HG03565 (cell line): ENCODE data around the gene RMDN3.
A peak's percentile ranks its signal among the peaks of the same experiment; 100 is the strongest.

Experiments
- ATAC-seq: cut with Tn5 transposase; IDR thresholded peaks from one replicate; pipeline ENCODE4 v1.9.1; 2021; ENCODE audit warnings: mild to moderate bottlenecking, moderate library complexity; ENCODE audit not compliant: unreplicated experiment

The RMDN3 gene

DNA sequence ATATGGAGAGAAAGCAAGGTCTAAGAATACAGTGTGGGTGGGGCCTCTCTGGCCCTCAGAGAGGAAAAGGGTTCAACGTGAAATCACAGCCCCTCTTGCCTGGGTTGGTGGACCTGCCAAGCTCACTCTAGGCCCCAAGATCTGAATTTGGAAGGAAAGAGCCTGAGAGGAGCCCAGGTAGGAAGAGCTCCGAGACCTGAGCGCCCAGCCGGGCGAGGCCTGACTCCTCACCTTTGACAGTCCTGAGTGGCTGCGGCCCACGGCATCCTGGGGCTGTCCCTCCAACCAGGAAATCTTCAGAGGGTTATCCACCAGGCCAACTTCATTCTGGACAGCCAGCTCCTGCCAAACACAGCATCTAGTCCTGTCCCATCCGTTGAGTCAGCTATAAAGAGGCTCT, 18.4 kb upstream of the RMDN3 start:
- ATAC-seq: no peak

DNA sequence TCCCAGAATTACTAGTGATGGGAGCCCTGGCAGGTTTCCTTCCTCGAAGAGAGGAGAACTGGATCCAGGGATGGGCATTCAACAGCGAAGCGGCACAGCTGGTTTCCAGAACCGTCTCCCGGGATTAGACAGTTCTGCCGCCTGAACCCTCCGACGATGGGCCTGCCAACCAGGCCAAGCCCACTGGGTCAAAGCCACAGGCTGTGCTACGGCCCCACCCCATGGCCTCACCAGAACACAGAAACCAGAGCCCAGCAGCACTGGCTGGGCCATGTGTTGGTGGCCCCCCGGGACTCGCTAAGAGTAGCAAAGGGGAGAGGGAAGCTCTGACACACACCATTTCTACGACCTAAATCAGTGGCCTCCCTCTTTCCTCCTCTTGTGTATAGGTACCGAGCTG, 17.0 kb upstream of the RMDN3 start:
- ATAC-seq: no peak

DNA sequence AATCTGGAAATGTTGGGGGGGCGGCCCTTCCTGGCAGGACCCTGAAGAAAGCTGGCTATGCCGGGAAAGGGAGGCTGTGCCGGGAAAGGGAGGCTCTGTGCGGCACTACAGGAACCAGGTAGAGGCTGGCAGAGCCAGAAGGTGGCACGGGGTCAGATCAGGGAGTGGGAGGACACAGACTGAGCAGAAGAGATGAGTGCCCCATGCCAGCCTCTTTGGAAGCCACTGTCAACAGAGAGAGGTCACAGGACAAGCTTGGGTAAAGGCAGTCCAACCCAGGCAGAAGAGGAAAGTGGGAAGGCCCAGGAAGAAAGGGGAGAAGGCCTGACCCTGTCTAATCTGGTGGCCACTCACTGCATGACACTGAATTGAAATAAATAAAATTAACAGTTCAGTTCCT, 16.2 kb upstream of the RMDN3 start:
- no peak for ATAC-seq

DNA sequence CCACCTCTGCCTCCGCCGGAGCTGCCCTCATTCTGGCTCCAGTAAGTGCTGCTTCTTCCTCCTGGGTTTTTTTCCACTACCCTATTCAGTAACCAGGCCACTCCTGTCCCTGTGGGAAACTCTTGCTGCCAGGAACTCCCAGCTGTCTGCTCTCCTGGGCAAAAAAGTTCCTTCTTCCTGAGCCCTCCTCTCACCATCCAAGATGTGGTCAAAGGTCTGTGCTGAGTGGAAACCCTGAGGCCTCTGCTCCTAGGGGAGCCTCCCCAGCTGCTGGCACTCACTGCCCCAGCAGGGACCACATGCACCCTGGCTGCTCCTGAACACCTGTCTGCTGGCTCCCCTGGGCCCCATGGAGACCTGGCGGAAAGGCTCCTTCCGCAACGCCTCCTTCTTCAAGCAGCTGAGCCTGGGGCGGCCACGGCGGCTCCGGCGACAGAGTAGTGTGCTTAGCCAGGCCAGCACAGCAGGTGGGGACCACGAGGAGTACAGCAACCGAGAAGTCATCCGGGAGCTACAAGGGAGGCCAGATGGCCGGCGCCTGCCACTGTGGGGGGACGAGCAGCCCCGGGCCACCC, 15.2 kb upstream of the RMDN3 start:
- no peak for ATAC-seq

DNA sequence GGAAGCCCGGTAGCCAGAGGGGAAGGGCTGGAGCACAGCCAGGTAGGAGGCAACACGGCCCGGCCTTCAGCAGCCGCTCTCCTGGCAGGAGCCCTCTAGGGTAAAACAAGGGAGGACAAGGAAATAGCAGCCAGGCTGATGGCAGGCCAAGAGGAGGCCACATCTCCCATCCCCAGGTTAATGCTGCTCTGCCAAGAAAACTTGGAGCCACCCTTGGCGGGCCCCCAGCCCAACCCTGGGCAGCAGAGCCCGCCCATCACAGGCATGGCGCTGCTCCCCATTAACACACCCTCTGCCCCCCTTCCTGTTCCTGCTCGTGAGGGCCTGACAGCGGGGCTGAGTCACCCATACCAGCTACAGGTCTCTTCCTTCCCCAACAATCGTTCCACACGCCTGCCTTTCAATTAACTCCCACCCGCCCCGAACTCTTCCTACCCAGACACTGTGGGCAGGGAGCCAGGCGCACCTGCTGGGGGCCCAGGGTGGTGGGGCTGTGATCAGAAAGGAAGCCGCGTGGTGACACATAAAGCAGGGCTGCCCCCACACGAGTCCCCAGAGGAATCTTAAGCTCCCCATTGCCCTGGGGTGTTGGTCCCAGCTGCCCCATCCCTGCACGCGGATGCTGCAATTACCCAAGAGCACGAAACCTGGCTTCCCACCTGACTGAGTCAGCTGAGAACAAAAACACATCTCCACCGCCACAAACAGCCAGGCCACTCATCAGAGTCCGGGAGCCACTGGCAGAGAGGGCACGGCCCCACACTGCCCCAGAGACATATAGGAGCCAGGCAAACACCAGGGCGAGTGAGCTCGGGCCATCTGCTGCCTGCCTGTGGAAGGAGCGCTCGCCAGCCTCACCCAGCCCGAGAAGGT, 14.5 kb upstream of the RMDN3 start, which contains the start of gene C15orf62:
Gene C15orf62 (plus strand): TSS at position 707 of the 873 bp plus-strand sequence. CDS start 516 bp downstream, outside the sequence.
- ATAC-seq: no peak

DNA sequence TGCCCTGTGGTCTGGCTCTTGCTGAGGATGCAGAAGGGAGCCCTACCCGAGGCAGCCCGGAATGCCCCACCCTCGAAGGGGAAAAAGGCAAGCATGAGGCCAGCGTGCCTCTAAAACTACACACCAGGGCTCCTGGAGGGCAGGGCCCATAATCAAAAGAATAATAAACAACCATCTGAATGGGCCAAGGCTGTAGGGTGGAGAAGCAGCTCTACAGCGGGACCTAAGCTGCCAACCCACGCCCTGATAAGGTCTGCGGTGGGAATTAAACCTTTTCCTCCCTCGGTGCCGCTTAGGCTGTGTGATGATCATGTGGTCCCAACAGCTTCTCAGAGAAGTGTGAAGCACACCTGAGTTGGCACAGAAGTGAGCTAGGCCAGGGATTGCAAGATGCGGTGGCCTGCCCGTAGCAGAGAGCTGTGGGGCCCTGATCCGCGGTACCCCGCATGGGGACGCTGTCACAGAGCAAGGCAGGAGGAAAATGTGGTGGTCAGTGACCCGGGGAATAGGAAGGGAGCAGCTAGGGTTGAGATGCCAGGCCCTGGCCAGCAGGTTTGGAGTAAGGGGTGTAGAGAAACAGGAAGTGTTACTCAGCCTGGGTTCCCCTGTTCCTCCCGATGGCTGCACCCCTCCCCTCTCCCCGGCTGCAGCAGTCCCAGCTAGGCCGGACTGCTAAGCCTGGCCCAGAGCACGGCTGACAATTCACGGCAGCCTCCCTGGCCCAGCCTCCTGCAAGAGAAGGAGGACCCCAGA, 13.6 kb upstream of the RMDN3 start:
- ATAC-seq: no peak

DNA sequence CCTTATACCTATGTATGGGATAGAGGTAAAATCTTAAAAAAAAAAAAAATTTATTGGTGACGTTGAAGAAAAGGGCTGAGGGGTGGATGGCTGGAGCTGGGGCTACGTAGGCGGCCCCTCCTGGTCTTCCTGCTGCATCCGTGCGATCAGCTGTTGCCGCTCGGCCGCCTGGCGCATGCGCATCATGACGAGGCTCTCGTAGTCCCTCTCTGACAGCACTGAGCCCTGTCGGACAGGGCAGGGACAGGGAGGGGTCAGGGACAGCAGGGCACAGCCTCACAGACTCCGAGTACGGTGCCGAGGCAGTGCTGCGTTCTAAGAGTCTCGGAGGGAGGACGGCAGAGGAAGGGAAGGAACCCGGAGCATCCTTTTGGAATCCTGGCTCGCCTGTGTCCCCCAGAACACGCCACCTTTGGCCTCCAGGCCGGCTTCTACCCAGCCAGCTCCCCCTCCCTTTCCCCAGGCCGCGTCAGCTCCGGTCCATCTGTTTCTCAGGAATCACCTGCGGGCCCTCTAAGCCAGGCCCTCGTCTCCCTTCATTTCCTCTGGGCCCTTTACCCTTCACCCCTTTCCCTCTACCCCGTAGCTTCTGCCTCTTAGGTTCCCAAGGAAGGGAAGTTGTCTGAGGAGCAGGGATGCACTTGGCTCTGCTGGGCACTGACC, 12.9 kb upstream of the RMDN3 start:
- ATAC-seq: no peak

DNA sequence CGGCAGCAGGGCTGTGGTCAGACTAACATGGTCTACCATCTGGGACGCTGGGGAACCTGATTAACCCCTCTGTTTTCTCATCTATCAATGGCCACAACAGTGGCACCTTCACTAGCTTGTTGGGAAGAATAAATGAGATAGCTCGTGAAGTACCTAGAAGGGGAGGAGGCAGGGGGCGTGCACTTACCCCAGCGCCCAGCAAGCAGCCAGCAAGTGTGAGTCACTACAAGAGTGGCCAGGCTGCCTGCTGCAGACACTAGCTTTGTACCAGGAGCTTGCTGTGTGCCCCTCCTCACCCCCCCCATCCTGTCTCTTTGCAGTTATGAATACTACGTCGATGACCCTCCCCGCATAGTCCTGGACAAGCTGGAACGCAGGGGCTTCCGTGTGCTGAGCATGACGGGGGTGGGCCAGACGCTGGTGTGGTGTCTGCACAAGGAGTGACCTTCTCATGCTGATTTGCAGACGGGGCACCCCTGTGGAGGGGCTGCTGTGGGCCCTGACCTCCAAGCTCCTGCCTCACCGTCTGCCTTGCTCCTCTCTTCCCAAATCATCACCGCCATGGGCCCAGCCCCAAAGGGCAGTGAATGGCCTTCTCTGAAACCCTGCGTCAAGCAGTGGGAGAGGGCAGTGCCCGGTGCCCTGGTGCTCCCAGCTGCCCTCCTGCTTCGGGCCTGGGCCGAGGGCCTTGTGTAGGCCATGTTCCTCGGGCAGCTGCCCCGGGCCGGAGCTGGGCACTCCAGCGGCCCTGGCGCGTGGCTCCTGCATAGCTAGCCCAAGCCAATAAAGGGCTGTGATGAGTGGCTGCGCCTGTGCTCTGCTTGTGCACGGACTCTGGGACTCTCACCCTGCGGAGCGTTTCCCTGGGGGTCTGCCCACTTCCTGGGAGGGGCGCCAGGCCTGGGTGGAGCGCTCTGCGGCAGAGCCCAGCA, 12.1 kb upstream of the RMDN3 start:
- no peak for ATAC-seq

DNA sequence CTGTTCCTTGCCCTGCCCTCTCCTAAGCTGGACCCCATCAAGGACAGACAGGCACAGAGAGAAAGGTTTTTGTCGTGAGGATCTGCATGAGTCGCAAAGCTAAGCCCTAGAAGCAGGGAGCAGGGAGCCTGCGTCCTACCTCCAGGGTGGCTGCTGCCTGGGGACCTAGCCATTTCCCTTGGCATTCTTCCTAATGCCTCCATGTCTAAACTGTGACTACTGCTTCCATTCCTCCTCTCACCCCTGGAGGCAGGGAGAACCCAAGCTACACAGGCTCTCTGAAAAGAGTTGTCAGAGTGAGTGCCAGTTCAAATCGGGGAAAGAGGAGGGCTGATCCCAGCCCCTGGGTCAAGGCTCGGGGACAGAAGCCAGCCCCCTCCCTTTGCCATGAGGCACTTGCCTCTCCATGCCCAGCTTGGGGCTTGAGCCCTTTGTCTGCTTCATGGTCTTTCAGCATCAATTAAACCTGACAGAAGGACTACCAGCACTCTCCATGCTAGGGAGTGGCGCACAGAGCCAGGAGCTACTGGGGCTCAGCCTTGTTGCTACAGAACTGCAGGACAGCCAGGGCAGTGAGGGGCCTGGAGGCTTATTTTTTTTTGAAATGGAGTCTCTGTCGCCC, 11.3 kb upstream of the RMDN3 start:
- ATAC-seq: no peak

DNA sequence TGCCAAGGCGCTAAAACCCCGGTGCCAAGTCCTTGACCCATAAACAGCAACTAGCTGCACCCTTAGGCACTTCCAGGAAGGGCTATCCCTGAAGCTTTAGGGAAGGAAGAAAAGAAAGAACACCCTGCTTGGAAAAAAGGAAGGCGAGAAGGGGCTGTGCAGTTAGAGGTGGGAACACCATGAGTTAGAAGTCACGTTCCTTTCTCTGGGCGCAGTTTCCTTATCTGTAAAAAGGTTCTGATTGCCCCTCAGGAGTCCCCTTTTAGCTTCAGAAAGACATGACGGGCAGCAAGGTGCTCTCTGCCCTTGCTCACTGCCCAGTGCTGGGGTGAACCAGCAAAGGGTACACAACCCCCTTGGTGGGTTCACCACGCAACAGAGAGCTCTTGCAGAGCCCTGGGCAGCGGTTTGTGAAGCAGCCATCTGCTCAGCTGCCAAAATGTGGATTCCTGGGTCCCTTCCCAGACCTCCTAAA, 9.6 kb upstream of the RMDN3 start:
- no peak for ATAC-seq

DNA sequence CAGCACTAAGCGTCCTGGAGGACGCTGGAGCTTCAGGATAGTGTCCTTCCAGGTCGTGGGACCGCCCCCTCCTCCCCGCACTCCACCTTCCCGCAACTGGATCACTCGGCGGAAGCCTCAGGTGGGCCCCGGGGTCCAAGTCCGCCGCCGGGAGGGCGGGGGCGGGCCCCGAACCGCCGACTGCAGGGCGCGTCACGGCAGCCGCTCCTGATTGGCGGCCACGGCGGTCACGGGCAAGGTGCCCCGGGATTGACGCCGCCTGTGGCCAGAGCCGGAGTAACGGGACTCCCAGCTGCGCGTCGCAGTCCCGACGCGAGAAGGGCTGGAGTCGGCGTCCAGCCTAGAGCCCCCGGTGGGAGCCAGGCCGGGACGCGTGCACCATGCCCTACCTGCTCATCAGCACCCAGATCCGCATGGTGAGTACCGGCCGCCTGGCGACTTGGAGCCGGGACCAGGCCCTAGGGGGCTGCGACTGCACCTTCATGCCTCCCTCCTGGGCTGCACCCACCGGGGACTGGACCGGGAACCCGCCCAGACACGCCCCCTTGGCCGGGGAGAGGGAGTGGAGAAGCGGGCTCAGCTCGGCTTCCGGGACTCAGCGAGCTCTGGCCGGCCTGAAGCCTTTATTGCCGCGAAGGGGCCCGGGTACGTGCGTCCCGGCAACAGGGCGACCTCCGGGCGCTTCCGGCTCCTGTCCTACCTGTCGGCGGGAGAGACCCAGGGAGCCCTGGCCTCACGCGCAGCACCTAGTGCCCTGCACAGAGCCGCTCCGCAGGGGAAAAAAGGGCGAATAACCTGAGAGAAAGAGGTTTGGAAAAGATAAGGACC, 9.0 kb upstream of the RMDN3 start, which contains the start of gene GCHFR:
Gene GCHFR (plus strand): TSS at position 268 of the 828 bp plus-strand sequence. CDS start 113 bp downstream, at position 381.
- ATAC-seq: peak; percentile 56

DNA sequence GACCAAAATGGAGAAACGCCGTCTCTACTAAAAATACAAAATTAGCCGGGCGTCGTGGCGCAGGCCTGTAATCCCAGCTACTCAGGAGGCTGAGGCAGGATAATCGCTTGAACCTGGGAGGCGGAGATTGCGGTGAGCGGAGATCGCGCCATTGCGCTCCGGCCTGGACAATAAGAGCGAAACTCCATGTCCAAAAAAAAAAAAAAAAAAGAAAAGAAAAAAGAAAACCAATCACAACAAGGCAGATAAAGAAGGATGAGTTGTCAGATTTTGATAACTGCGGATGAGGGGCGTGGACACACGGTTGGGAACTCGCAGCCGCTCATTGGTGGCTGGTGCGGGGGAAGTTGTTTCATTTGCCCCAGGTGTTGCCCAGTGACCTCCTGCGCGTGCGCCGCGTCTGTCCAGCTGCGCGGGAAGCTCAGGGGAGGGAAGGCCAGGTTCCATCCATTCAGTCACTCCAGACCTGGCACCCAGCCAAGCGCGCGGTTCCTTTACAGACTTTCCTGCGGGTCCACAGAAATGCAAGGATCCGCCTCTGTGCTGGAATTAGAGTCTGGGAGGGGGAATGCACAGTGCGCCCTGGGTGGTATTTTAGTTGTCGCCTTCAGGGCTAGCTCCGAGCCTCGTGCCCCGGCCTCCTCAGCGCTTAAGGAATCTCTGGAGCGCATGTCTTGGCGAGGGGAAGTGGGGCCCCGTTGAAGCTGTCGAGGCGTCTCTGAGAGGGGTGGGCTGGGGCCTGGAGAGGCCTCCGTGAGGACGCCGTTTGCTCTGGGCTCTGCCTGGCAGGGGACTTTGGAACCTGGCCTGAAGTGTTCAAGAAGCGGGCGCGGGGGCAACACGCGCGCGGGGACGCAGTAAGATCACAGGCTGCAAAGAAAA, 8.1 kb upstream of the RMDN3 start:
- no peak for ATAC-seq

DNA sequence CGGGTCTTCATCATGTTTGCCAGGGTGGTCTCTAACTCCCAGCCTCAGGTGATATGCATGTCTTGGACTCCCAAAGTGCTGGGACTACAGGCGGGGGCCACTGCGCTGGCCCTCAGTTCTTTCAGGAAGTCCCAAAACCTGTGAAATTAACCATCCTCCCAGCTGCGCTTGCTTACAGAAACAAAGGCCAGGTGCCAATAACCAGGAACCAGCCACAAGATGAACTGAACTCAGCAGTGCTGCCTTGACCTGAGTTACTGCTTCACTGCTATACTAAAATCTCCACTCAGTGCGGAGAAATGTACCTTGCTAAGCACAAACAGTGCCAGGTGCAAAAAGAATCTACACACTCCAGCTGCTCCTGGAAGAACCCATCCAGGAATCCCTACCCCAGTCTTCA, 4.9 kb upstream of the RMDN3 start:
- ATAC-seq: no peak

DNA sequence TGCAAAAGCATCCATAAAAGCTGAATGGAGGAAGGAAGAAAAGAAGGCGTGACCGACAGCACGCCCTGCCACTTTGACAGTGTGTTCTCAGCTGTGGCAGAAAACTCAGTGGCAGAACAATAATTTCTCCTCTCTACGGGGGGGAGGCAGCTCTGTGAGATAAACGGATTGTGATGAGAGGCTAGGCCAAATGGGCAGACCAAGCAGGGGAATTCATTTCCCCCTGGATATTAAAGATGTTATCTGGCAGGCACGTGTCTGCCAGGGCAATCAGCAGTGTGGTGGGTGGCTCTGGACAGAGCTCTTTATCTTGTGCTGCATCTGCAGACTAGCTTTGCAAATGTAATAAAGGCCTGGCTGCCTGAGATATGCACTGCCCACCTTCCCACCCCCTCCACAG, 1.9 kb upstream of the RMDN3 start:
- ATAC-seq: no peak

DNA sequence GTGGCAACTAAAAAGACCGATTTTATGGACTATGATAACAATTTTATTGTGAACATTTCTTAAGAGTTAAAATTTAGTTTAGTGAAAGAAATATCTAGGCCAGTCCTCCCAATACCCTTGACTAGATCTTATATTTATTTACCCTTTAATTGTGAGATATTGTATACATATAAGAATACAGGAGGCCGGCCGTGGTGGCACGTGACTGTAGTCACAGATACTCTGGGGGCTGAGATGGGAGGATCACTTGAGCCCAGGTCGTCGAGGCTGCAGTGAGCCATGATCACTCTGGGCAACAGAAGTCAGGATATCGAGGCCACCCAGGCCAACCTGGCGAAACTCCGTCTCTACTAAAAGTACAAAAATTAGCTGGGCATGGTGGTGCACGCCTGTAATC, 756 bp upstream of the RMDN3 start:
- ATAC-seq: no peak

DNA sequence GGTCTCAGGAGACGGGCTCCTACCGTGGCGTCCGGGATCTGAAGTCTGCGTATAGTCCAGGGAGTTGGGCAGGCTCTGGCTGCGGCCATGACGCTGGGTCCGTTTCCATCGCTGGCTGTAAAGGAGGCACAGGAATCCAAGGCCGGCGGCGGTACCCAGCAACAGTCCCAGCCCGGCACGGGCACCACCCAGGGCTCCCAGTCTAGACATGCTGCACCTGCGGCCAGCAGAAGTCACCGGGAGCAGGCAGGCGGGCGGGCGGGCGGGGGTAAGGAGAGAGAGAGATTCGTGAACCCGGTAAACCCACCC, 526 bp downstream of the RMDN3 start:
- ATAC-seq: no peak

DNA sequence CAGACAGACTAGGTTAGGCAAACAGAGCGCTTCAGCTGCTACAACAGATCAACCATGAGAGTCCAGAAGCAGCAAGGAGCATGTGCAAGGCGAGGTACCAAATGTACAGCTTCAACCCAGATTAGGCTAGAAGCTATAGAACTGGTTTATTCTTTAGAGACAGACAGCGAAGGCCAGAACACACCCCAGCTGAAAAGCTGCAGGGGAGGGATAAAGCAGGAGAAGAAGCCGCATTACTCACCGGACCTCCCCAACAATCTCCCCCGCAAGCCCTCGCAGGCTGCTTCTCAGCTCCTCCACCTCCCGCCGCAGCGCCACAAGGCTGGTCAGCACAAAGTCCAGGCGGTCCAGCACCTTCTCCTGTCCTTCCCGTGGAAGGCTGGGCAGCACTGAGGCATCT, 3.3 kb downstream of the RMDN3 start:
- no peak for ATAC-seq

DNA sequence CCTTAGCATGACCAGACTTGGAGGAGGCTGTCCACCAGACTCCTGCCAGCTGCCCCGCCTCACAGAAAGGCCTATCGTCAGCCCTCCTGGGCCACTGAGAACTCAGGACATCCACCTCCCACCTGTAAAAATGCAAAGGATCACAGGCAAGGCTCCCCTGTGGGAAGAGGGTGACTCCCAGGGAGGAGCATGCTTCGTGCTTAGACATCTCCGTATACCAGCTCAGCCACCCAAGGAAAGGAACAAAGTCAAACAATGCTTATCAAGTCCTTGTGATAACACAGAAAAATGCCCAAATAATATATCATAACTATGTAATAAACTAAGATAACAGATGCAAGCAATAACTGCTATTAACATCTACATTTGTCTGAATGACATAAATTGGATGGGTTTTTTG, 4.2 kb downstream of the RMDN3 start:
- ATAC-seq: no peak
